Measurements from ENCODE around the gene ADIPOR1.

- TF ChIP-seq POLR2AphosphoS5 (IDR thresholded peaks at IDR 0.05; ENCODE audit: low read depth, low read length): no peak
- TF ChIP-seq SIN3A (IDR thresholded peaks at IDR 0.05; ENCODE audit: borderline replicate concordance, insufficient read depth, low read length): no peak
- TF ChIP-seq TAF1 (IDR thresholded peaks at IDR 0.05; ENCODE audit: borderline replicate concordance, insufficient read depth, low read length): no peak
These were observed 33.0 kb upstream of the ADIPOR1 start for GRCh38 chr1:202991112-202991511.

Data from PFSK-1 (cell line).